Spleen (tissue), 11 donors: ENCODE measurements around the gene FUT6. TPM values are rescaled to one million over a fixed set of nuclear protein-coding genes. Genes with fewer than 3 reads are reported as not detected.
"Not testable (repeated sequence)": the region's sequence is repeated elsewhere in the genome, so short reads cannot be mapped to it uniquely, and the experiment has no call there.

ENCODE experiments used
- DNase-seq: peaks from one replicate; pipeline ENCODE4 v3.0.0-alpha.2; 2020
- H3K27ac ChIP-seq, 8 donors: fragments of 200-600 bp; sonication (generic) in 7 of 8; 1 replicate in 4 of 8; 2 replicates in 4 of 8; pipeline versions ENCODE4 v1.5.0 to v1.8.0; 2016 to 2021; ENCODE audit warnings: inconsistent platforms in 4 of 8, mild to moderate bottlenecking in 4 of 8, moderate library complexity in 1 of 8
- H3K27me3 ChIP-seq, 7 donors: fragments of 200-600 bp; sonication (generic) in 6 of 7; replicated peaks in 1 of 7; 1 replicate in 4 of 7; 2 replicates in 3 of 7; pipeline versions ENCODE4 v1.5.0 to v1.8.0; 2016 to 2021; ENCODE audit warnings: inconsistent platforms in 3 of 7, mild to moderate bottlenecking in 1 of 7
- H3K36me3 ChIP-seq, 6 donors: fragments of 200-600 bp; sonication (generic) in 5 of 6; 1 replicate in 4 of 6; 2 replicates in 2 of 6; pipeline versions ENCODE4 v1.5.0 to v1.8.0; 2016 to 2021; ENCODE audit warnings: inconsistent platforms in 2 of 6
- H3K4me1 ChIP-seq, 6 donors: fragments of 200-600 bp; sonication (generic) in 5 of 6; 1 replicate in 3 of 6; 2 replicates in 3 of 6; pipeline versions ENCODE4 v1.5.0 to v1.8.0; 2016 to 2021; ENCODE audit warnings: inconsistent platforms in 3 of 6
- H3K4me3 ChIP-seq, 8 donors: fragments of 200-600 bp; sonication (generic) in 7 of 8; 1 replicate in 4 of 8; 2 replicates in 4 of 8; pipeline versions ENCODE4 v1.5.0 to v1.8.0; 2016 to 2021; ENCODE audit warnings: inconsistent platforms in 4 of 8, mild to moderate bottlenecking in 4 of 8, moderate library complexity in 2 of 8
- H3K9me3 ChIP-seq, 8 donors: fragments of 200-600 bp; sonication (generic) in 7 of 8; 1 replicate in 4 of 8; 2 replicates in 4 of 8; pipeline versions ENCODE4 v1.5.0 to v1.8.0; 2016 to 2021; ENCODE audit warnings: inconsistent platforms in 4 of 8
- CTCF ChIP-seq, 11 experiments: fragments of 200-600 bp in 7 of 11; fragments of 450-650 bp in 4 of 11; sonication (generic) in 4 of 11; IDR thresholded peaks in 8 of 11; conservative IDR thresholded peaks in 3 of 11; 1 replicate in 7 of 11; 2 replicates in 4 of 11; pipeline versions ENCODE4 v1.4.0 to v1.8.0; 2016 to 2021; ENCODE audit warnings: antibody characterized with exemption in 11 of 11, inconsistent platforms in 4 of 11, mild to moderate bottlenecking in 1 of 11
- POLR2A ChIP-seq, 3 donors: fragments of 450-650 bp; IDR thresholded peaks; one replicate each; pipeline ENCODE4 v1.5.1; 2017; ENCODE audit warnings: antibody characterized with exemption in 3 of 3, mild to moderate bottlenecking in 1 of 3
- POLR2AphosphoS5 ChIP-seq, 3 donors: sonication (generic); formaldehyde crosslinking; IDR thresholded peaks; one replicate each; pipeline ENCODE4 v1.5.1; 2017; ENCODE audit warnings: antibody characterized with exemption in 3 of 3
- WGBS, 5 donors: extraction: QIAGEN DNeasy Blood & Tissue Kit in 3 of 5; methylation state at CpG; one replicate each; pipeline versions ENCODE4 v1.1.5 to v1.1.7; 2013 to 2018; 5-methylcytosine and 5-hydroxymethylcytosine counted together
- intact Hi-C: fragments of 100-400 bp; cut with DNase I; formaldehyde crosslinking; loops from one replicate; pipeline ENCODE4 v1.15.0; 2023; ENCODE audit warnings: low total_unique reads
- polyA plus RNA-seq, 3 donors: library from polyadenylated mRNA; stranded (reverse); fragments of 200-250 nt; gene quantifications; one replicate each; pipeline ENCODE4 v1.2.1, GENCODE V29; 2013
- total RNA-seq, 7 donors: library from RNA; depleted of rRNA in 3 of 7; stranded (reverse); fragments of >200 nt in 3 of 7; fragmentation: NEBNext Ultra II Directional in 4 of 7; extraction: Animal tissue kit (Norgen Biotek cat#: 25700) in 4 of 7; gene quantifications; one replicate each; pipeline versions ENCODE4 v1.1.0 to v1.2.1, GENCODE V29; 2016 to 2021
- donor health status: healthy with polysubstance abuse.
- donor health status: DM: no; HTN: no; CAD: no; lungs with moderate emphysema.
- donor health status: DM: no; HTN: no; CAD: no.
- donor health status: Bipolar disorder and iron deficiency.
- donor health status: healthy.
- donor health status: DM: no; HTN: no; CAD: no.
- donor health status: DM: yes; HTN: yes; CAD: no.

FUT6 gene
- total and polyA plus RNA-seq, 10 donors: 0.06 to 0.44 (median 0.13) TPM; not detected in 5

- Histone ChIP-seq H3K36me3 (no peaks in the 10 kb centered on the region), H3K27me3 (peaks cover 0 to 28% (median 0%) of the 10 kb centered on the region in 7 donors), H3K4me1 (no peaks in the 10 kb centered on the region), H3K27ac (no peak overlapping the region), H3K9me3 (no peaks in the 10 kb centered on the region), H3K4me3 (no peak overlapping the region)
- TF ChIP-seq POLR2A (IDR thresholded peaks at IDR 0.05) (no peak), POLR2AphosphoS5 (IDR thresholded peaks at IDR 0.05) (no peak)
- intact Hi-C loops: no loop called here
- no peak for DNase-seq
- 76 to 86% (median 84%) methylated on average over 8 to 9 of the region's 9 CpGs for WGBS, 5 donors
Measured at GRCh38 chr19:5864013-5864720, 24.7 kb upstream of the FUT6 start.

- Histone ChIP-seq H3K4me1 (no peaks in the 10 kb centered on the region), H3K27ac (no peak overlapping the region), H3K9me3 (no peaks in the 10 kb centered on the region), H3K4me3 (no peak overlapping the region), H3K36me3 (no peaks in the 10 kb centered on the region), H3K27me3 (peaks cover 0 to 28% (median 0%) of the 10 kb centered on the region in 7 donors)
- no peak for TF ChIP-seq POLR2AphosphoS5 (IDR thresholded peaks at IDR 0.05)
- no peak for TF ChIP-seq POLR2A (IDR thresholded peaks at IDR 0.05)
- TF ChIP-seq CTCF (IDR thresholded peaks at IDR 0.05 in 8 of 11, conservative IDR thresholded peaks at IDR 0.05 in 3 of 11): no peak
- DNase-seq: no peak
- WGBS, 5 donors: 72 to 85% (median 77%) methylated on average over 8 to 11 of the region's 11 CpGs
- intact Hi-C loops: no loop called here
Measured at GRCh38 chr19:5863030-5863665, 23.6 kb upstream of the FUT6 start.

GRCh38 chr19:5857203-5858081, 17.9 kb upstream of the FUT6 start:
- Histone ChIP-seq H3K4me3 (no peak overlapping the region), H3K27ac (no peak overlapping the region), H3K4me1 (no peaks in the 10 kb centered on the region), H3K36me3 (no peaks in the 10 kb centered on the region), H3K27me3 (peaks cover 0 to 11% (median 0%) of the 10 kb centered on the region in 7 donors), H3K9me3 (no peaks in the 10 kb centered on the region)
- no peak for DNase-seq
- WGBS, 5 donors: 85 to 90% (median 87%) methylated on average over 18 of the region's 18 CpGs
- TF ChIP-seq POLR2A (IDR thresholded peaks at IDR 0.05) (no peak), POLR2AphosphoS5 (IDR thresholded peaks at IDR 0.05) (no peak), CTCF (IDR thresholded peaks at IDR 0.05 in 8 of 11, conservative IDR thresholded peaks at IDR 0.05 in 3 of 11) (no peak)
- intact Hi-C loops: no loop called here

GRCh38 chr19:5855151-5855550, 15.6 kb upstream of the FUT6 start:
- H3K27ac ChIP-seq, intact Hi-C loops, DNase-seq, H3K36me3 ChIP-seq, H3K4me3 ChIP-seq, H3K4me1 ChIP-seq, H3K9me3 ChIP-seq: not testable (repeated sequence)
- 81 to 92% (median 86%) methylated on average over 9 of the region's 9 CpGs for WGBS, 5 donors
- peaks cover 0 to 11% (median 0%) of the 10 kb centered on the region in 7 donors for H3K27me3 ChIP-seq

GRCh38 chr19:5854121-5854520, 14.6 kb upstream of the FUT6 start:
- DNase-seq, H3K36me3 ChIP-seq, H3K4me3 ChIP-seq, H3K4me1 ChIP-seq, H3K27ac ChIP-seq, intact Hi-C loops, H3K9me3 ChIP-seq: not testable (repeated sequence)
- WGBS, 5 donors: 63 to 86% (median 79%) methylated on average over 9 to 10 of the region's 10 CpGs
- peaks cover 0 to 11% (median 0%) of the 10 kb centered on the region in 7 donors for H3K27me3 ChIP-seq
